Measurements from ENCODE around the gene CRYBG1.
A peak's percentile ranks its signal among the peaks of the same experiment; 100 is the strongest.

CRYBG1 gene

GRCh38 chr6:106381223-106381622 lies 20.7 kb downstream of the CRYBG1 start:
- TF ChIP-seq CTCF (IDR thresholded peaks at IDR 0.05; ENCODE audit: low read depth, low read length), result no peak
- TF ChIP-seq MYC (IDR thresholded peaks at IDR 0.05; ENCODE audit: low read depth, low read length), result no peak
- no peak for TF ChIP-seq MAX (IDR thresholded peaks at IDR 0.05; ENCODE audit: low read depth, low read length)
- TF ChIP-seq POLR2A (IDR thresholded peaks at IDR 0.05; ENCODE audit: extremely low read depth, insufficient read length), result no peak
- no peak for DNase-seq (ENCODE audit: low read depth)
- no peak overlapping the region for H3K4me3 ChIP-seq (ENCODE audit: low read depth, low read length)

- DNase-seq (ENCODE audit: low read depth), result peak; percentile 12
- no peak overlapping the region for H3K4me3 ChIP-seq (ENCODE audit: low read depth, low read length)
- TF ChIP-seq MAX (IDR thresholded peaks at IDR 0.05; ENCODE audit: low read depth, low read length), result no peak
- no peak for TF ChIP-seq MYC (IDR thresholded peaks at IDR 0.05; ENCODE audit: low read depth, low read length)
- no peak for TF ChIP-seq CTCF (IDR thresholded peaks at IDR 0.05; ENCODE audit: low read depth, low read length)
- no peak for TF ChIP-seq POLR2A (IDR thresholded peaks at IDR 0.05; ENCODE audit: extremely low read depth, insufficient read length)
Measured at GRCh38 chr6:106381881-106382280, 21.4 kb downstream of the CRYBG1 start.

GRCh38 chr6:106383573-106383972 lies 23.1 kb downstream of the CRYBG1 start:
- peak; percentile 11 for DNase-seq (ENCODE audit: low read depth)
- TF ChIP-seq MYC (IDR thresholded peaks at IDR 0.05; ENCODE audit: low read depth, low read length), result no peak
- no peak for TF ChIP-seq MAX (IDR thresholded peaks at IDR 0.05; ENCODE audit: low read depth, low read length)
- no peak for TF ChIP-seq CTCF (IDR thresholded peaks at IDR 0.05; ENCODE audit: low read depth, low read length)
- TF ChIP-seq POLR2A (IDR thresholded peaks at IDR 0.05; ENCODE audit: extremely low read depth, insufficient read length), result no peak
- no peak overlapping the region for H3K4me3 ChIP-seq (ENCODE audit: low read depth, low read length)

- H3K4me3 ChIP-seq (ENCODE audit: low read depth, low read length), result no peak overlapping the region
- TF ChIP-seq CTCF (IDR thresholded peaks at IDR 0.05; ENCODE audit: low read depth, low read length), result no peak
- TF ChIP-seq POLR2A (IDR thresholded peaks at IDR 0.05; ENCODE audit: extremely low read depth, insufficient read length), result no peak
- no peak for TF ChIP-seq MYC (IDR thresholded peaks at IDR 0.05; ENCODE audit: low read depth, low read length)
- TF ChIP-seq MAX (IDR thresholded peaks at IDR 0.05; ENCODE audit: low read depth, low read length), result no peak
- DNase-seq (ENCODE audit: low read depth), result no peak
Measured at GRCh38 chr6:106385530-106385929, 25.0 kb downstream of the CRYBG1 start.

GRCh38 chr6:106387875-106388274 lies 27.4 kb downstream of the CRYBG1 start:
- no peak for TF ChIP-seq POLR2A (IDR thresholded peaks at IDR 0.05; ENCODE audit: extremely low read depth, insufficient read length)
- no peak for TF ChIP-seq CTCF (IDR thresholded peaks at IDR 0.05; ENCODE audit: low read depth, low read length)
- TF ChIP-seq MAX (IDR thresholded peaks at IDR 0.05; ENCODE audit: low read depth, low read length), result no peak
- no peak for TF ChIP-seq MYC (IDR thresholded peaks at IDR 0.05; ENCODE audit: low read depth, low read length)
- no peak overlapping the region for H3K4me3 ChIP-seq (ENCODE audit: low read depth, low read length)
- no peak for DNase-seq (ENCODE audit: low read depth)

- no peak for TF ChIP-seq CTCF (IDR thresholded peaks at IDR 0.05; ENCODE audit: low read depth, low read length)
- TF ChIP-seq MAX (IDR thresholded peaks at IDR 0.05; ENCODE audit: low read depth, low read length), result no peak
- no peak for TF ChIP-seq MYC (IDR thresholded peaks at IDR 0.05; ENCODE audit: low read depth, low read length)
- no peak for TF ChIP-seq POLR2A (IDR thresholded peaks at IDR 0.05; ENCODE audit: extremely low read depth, insufficient read length)
- no peak for DNase-seq (ENCODE audit: low read depth)
- H3K4me3 ChIP-seq (ENCODE audit: low read depth, low read length), result no peak overlapping the region
Measured at GRCh38 chr6:106390088-106390487, 29.6 kb downstream of the CRYBG1 start.
